GM12878 (cell line): Measurements from ENCODE around the gene AVP. TPM values are rescaled to one million over a fixed set of nuclear protein-coding genes. Genes with fewer than 3 reads are reported as not detected.

Source experiments
- CREM ChIP-seq: IDR thresholded peaks from 2 replicates; pipeline ENCODE4 v1.6.1; 2014; ENCODE audit warnings: antibody characterized with exemption, low read depth
- EGR1 ChIP-seq, 2 experiments: IDR thresholded peaks; 1 replicate in 1 of 2; 2 replicates in 1 of 2; pipeline ENCODE4 v1.6.1; 2011 to 2012; ENCODE audit warnings: low read depth in 2 of 2, low read length in 2 of 2, borderline replicate concordance in 1 of 2, mild to moderate bottlenecking in 1 of 2, moderate library complexity in 1 of 2
- EP300 ChIP-seq, 2 experiments: fragments of 150-350 bp in 1 of 2; IDR thresholded peaks; 2 replicates each; pipeline ENCODE4 v1.6.1; 2011 to 2012; ENCODE audit warnings: low read depth in 2 of 2, low read length in 2 of 2, borderline replicate concordance in 1 of 2, improper control_type of control experiment in 1 of 2, inconsistent platforms in 1 of 2; ENCODE audit not compliant: control insufficient read depth in 1 of 2
- ESRRA ChIP-seq: IDR thresholded peaks from 2 replicates; pipeline ENCODE4 v1.6.1; 2012; ENCODE audit warnings: mild to moderate bottlenecking, low read length, improper control_type of control experiment
- IKZF2 ChIP-seq, 2 experiments: fragments of 450-650 bp; IDR thresholded peaks; 2 replicates each; pipeline ENCODE4 v1.6.1; 2017; ENCODE audit warnings: mild to moderate bottlenecking in 2 of 2, moderate library complexity in 2 of 2
- MEF2B ChIP-seq: fragments of 450-650 bp; IDR thresholded peaks from 2 replicates; pipeline ENCODE4 v1.6.1; 2018; ENCODE audit warnings: mild to moderate bottlenecking, moderate library complexity; ENCODE audit not compliant: partially characterized antibody, poor library complexity, severe bottlenecking
- NBN ChIP-seq: fragments of 450-650 bp; IDR thresholded peaks from 2 replicates; pipeline ENCODE4 v1.6.1; 2016
- NFIC ChIP-seq: IDR thresholded peaks from 2 replicates; pipeline ENCODE4 v1.6.1; 2012; ENCODE audit warnings: low read depth, mild to moderate bottlenecking, inconsistent platforms, low read length, moderate library complexity
- NFYA ChIP-seq: IDR thresholded peaks from 2 replicates; pipeline ENCODE4 v1.6.1; 2011; ENCODE audit warnings: low read depth, mild to moderate bottlenecking, low read length, improper control_type of control experiment, borderline replicate concordance
- RCOR1 ChIP-seq: conservative IDR thresholded peaks from 2 replicates; pipeline ENCODE4 v1.6.1; 2012; ENCODE audit warnings: low read depth, low read length, improper control_type of control experiment
- YY1 ChIP-seq: IDR thresholded peaks from 2 replicates; pipeline ENCODE4 v1.6.1; 2011; ENCODE audit warnings: low read depth, mild to moderate bottlenecking, low read length
- ZNF217 ChIP-seq: fragments of 450-650 bp; IDR thresholded peaks from 2 replicates; pipeline ENCODE4 v1.6.1; 2017; ENCODE audit warnings: antibody characterized with exemption, mild to moderate bottlenecking
- polyA plus RNA-seq, 11 experiments: library from polyadenylated mRNA; depleted of rRNA in 4 of 11; unstranded in 6 of 11; stranded (reverse) in 5 of 11; fragments of >200 nt; fragmentation: Nextera tagmentation in 4 of 11; fragmentation: Illumina TruSeq in 1 of 11; extraction: Ambion mirVana in 4 of 11; extraction: Trizol in 1 of 11; gene quantifications; 1 replicate in 1 of 11; 2 replicates in 10 of 11; pipeline versions ENCODE4 v1.2.1 to v1.2.3, GENCODE V29; 2011 to 2016; ENCODE audit warnings: inconsistent platforms in 2 of 11, missing spikeins in 2 of 11, low read depth in 1 of 11
- total RNA-seq, 4 experiments: library from RNA; depleted of rRNA in 3 of 4; stranded (reverse); fragments of >200 nt in 3 of 4; fragmentation: Illumina TruSeq in 1 of 4; extraction: Trizol in 1 of 4; gene quantifications; 2 replicates each; pipeline versions ENCODE4 v1.2.1 to v1.2.3, GENCODE V29; 2013 to 2021
- TF ChIP-seq, protein P1 (sequence below): fragments of 450-650 bp; IDR thresholded peaks from 2 replicates; pipeline ENCODE4 v1.6.1; 2017; ENCODE audit warnings: low read depth, mild to moderate bottlenecking, moderate library complexity

Gene AVP
- total and polyA plus RNA-seq, 10 of the 15 experiments (the other 5 are each of a cell fraction or from before 2014, with no cell fraction given), result not detected

DNA sequence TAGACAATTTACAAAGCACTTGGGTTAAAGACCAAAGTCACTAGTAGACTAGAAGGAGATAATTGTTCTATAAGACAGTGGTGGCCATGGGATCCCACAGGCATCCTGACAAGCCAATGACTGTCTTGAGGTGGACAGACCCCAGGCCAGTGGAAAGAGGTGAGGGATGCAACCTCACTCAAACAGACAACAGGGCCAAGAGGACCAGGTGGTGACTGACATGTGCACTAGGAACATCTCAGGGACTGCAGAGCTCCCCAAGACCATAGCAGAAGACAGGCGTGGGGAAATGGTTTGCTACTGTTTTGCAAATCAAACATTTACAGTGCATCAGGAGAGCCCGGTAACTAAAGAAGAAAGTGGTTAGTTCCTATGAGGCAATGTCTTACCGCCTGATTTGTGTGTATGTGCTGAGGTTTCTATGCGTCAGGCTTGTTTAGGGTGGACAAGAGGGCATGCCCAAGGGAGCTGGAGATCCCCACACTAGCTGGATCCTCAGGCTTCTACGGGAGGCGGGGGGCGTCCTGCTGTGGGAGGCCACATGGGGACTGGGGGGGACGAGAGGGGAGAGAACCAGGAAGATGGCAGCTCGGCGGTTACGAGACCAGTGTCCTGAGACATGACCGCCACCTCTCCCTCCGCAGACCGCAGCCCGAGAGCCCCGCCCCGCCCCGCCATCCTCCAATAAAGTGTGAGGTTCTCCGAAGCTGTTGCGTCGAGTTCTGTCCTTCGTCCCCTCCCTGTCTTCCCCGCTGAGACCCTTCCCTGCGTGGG is 39.3 kb downstream of the AVP start (continued):
- TF ChIP-seq MEF2B (peak; percentile 63), ESRRA (no peak), EP300 (IDR thresholded peaks at IDR 0.05; ENCODE audit: borderline replicate concordance in 1 of 2, control insufficient read depth in 1 of 2, low read depth in 2 of 2, low read length in 2 of 2) (0 out of 4 replicates have a peak, but pooled peaks of 1 of the 2 experiments have one; percentile 22), YY1 (peak; percentile 23; the same call in 1 of the 2 replicates), NBN (0 out of 2 replicates have a peak, but pooled peaks have one; percentile 46), ZNF217 (no peak), EGR1 (IDR thresholded peaks at IDR 0.05; ENCODE audit: borderline replicate concordance in 1 of 2, low read depth in 2 of 2, low read length in 2 of 2) (no peak), NFYA (no peak), IKZF2 (IDR thresholded peaks at IDR 0.05) (peak; percentile 16 to 34; a peak in 2 of 4 replicates), RCOR1 (no peak), CREM (peak; percentile 37; the same call in 1 of the 2 replicates), NFIC (no peak)
- TF ChIP-seq, protein P1, sequence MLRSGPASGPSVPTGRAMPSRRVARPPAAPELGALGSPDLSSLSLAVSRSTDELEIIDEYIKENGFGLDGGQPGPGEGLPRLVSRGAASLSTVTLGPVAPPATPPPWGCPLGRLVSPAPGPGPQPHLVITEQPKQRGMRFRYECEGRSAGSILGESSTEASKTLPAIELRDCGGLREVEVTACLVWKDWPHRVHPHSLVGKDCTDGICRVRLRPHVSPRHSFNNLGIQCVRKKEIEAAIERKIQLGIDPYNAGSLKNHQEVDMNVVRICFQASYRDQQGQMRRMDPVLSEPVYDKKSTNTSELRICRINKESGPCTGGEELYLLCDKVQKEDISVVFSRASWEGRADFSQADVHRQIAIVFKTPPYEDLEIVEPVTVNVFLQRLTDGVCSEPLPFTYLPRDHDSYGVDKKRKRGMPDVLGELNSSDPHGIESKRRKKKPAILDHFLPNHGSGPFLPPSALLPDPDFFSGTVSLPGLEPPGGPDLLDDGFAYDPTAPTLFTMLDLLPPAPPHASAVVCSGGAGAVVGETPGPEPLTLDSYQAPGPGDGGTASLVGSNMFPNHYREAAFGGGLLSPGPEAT, result peak; percentile 61; the same call in 1 of the 2 replicates
- TF ChIP-seq, all 136 proteins: peak for 14
